IMR-90 (cell line): Measurements from ENCODE around the gene POLR2F. TPM values are rescaled to one million over a fixed set of nuclear protein-coding genes. Genes with fewer than 3 reads are reported as not detected.

Source experiments
- ATAC-seq: fragments of 200-7000 bp; cut with Tn5 transposase; 2 replicates; pipeline ENCODE4 v1.9.1; 2020; ENCODE audit warnings: low read depth, mild to moderate bottlenecking, moderate library complexity
- BruUV-seq: library from RNA; stranded (reverse); fragments of 400-500 nt; replicated peaks from 2 replicates; lab custom pipeline; 2021; lab: Mats Ljungman, UMichigan
- CTCF ChIA-PET: fragments of 300-600 bp; formaldehyde crosslinking; extraction: SDS; loops from one replicate; lab custom pipeline; 2021; ENCODE audit warnings: antibody characterized with exemption; lab: Yijun Ruan, JAX
- POLR2A ChIA-PET: fragments of 300-600 bp; sonication (Branson Sonifier 250); formaldehyde crosslinking; loops from one replicate; lab custom pipeline; 2022; ENCODE audit warnings: antibody characterized with exemption; ENCODE audit not compliant: unreplicated experiment; lab: Charles Lee
- DNase-seq: peaks from one replicate; pipeline ENCODE4 v3.0.0; 2013
- H2AFZ ChIP-seq: replicated peaks from 2 replicates; pipeline ENCODE3; 2013; ENCODE audit warnings: low read length, mild to moderate bottlenecking; ENCODE audit not compliant: poor library complexity
- H2AK5ac ChIP-seq: 2 replicates; pipeline ENCODE4 v1.6.1; 2013; ENCODE audit warnings: low read depth, low read length, inconsistent platforms
- H2AK9ac ChIP-seq: replicated peaks from 2 replicates; pipeline ENCODE3; 2013; ENCODE audit warnings: mild to moderate bottlenecking, low read depth, low read length, moderate library complexity; ENCODE audit not compliant: poor library complexity
- H2BK120ac ChIP-seq: 2 replicates; pipeline ENCODE4 v1.6.1; 2013; ENCODE audit warnings: low read depth, low read length, inconsistent platforms
- H2BK15ac ChIP-seq: 3 replicates; pipeline ENCODE4 v1.6.1; 2013; ENCODE audit warnings: low read depth, low read length, inconsistent platforms
- H2BK20ac ChIP-seq: 2 replicates; pipeline ENCODE4 v1.6.1; 2013; ENCODE audit warnings: low read depth, mild to moderate bottlenecking, inconsistent platforms, low read length, moderate library complexity
- H2BK5ac ChIP-seq: 2 replicates; pipeline ENCODE4 v1.6.1; 2013; ENCODE audit warnings: mild to moderate bottlenecking, low read depth, low read length, inconsistent platforms; ENCODE audit not compliant: poor library complexity, severe bottlenecking
- H3K14ac ChIP-seq: replicated peaks from 2 replicates; pipeline ENCODE4 v1.6.1; 2013; ENCODE audit warnings: low read depth, low read length, inconsistent platforms
- H3K18ac ChIP-seq: 2 replicates; pipeline ENCODE4 v1.6.1; 2013; ENCODE audit warnings: low read depth, low read length, control low read depth
- H3K23ac ChIP-seq: 2 replicates; pipeline ENCODE4 v1.6.1; 2013; ENCODE audit warnings: low read depth, low read length, inconsistent platforms
- H3K27ac ChIP-seq: 2 replicates; pipeline ENCODE4 v1.5.1; 2013; ENCODE audit warnings: mild to moderate bottlenecking, control low read depth, low read length; ENCODE audit not compliant: insufficient read depth
- H3K27me3 ChIP-seq: 2 replicates; pipeline ENCODE4 v1.6.1; 2013; ENCODE audit warnings: low read length; ENCODE audit not compliant: control insufficient read depth, insufficient read depth
- H3K36me3 ChIP-seq: 2 replicates; pipeline ENCODE4 v1.6.1; 2013; ENCODE audit warnings: low read length, mixed read lengths; ENCODE audit not compliant: control insufficient read depth, insufficient read depth
- H3K4ac ChIP-seq: 2 replicates; pipeline ENCODE4 v1.6.1; 2013; ENCODE audit warnings: low read depth, low read length, inconsistent platforms
- H3K4me1 ChIP-seq: 2 replicates; pipeline ENCODE4 v1.6.1; 2013; ENCODE audit warnings: low read length, mixed read lengths; ENCODE audit not compliant: control insufficient read depth, insufficient read depth
- H3K4me2 ChIP-seq: 2 replicates; pipeline ENCODE4 v1.6.1; 2013; ENCODE audit warnings: low read depth, mild to moderate bottlenecking, control low read depth, low read length, moderate library complexity
- H3K4me3 ChIP-seq: 2 replicates; pipeline ENCODE4 v1.5.1; 2013; ENCODE audit warnings: low read depth, mild to moderate bottlenecking, control low read depth, low read length, moderate library complexity; ENCODE audit not compliant: insufficient read depth
- H3K56ac ChIP-seq: 2 replicates; pipeline ENCODE4 v1.6.1; 2013; ENCODE audit warnings: low read length, inconsistent platforms; ENCODE audit not compliant: insufficient read depth; ENCODE audit errors: extremely low read depth
- H3K79me1 ChIP-seq, 2 experiments: 2 replicates each; pipeline ENCODE4 v1.6.1; 2013; ENCODE audit warnings: low read length in 2 of 2, inconsistent platforms in 1 of 2, low read depth in 1 of 2
- H3K9ac ChIP-seq: 2 replicates; pipeline ENCODE4 v1.6.1; 2013; ENCODE audit warnings: low read depth, low read length, control low read depth
- H3K9me1 ChIP-seq: 2 replicates; pipeline ENCODE4 v1.6.1; 2013; ENCODE audit warnings: low read length, inconsistent platforms; ENCODE audit not compliant: insufficient read depth
- H3K9me3 ChIP-seq: 2 replicates; pipeline ENCODE4 v1.6.1; 2013; ENCODE audit warnings: low read length; ENCODE audit not compliant: control insufficient read depth, insufficient read depth
- H4K20me1 ChIP-seq: 2 replicates; pipeline ENCODE4 v1.6.1; 2013; ENCODE audit warnings: low read length, inconsistent platforms; ENCODE audit not compliant: insufficient read depth
- H4K5ac ChIP-seq: 2 replicates; pipeline ENCODE4 v1.6.1; 2013; ENCODE audit warnings: mild to moderate bottlenecking, low read depth, low read length, control low read depth
- H4K8ac ChIP-seq, 2 experiments: 2 replicates each; pipeline ENCODE4 v1.6.1; 2013; ENCODE audit warnings: low read depth in 2 of 2, low read length in 2 of 2, control low read depth in 1 of 2, inconsistent platforms in 1 of 2
- H4K91ac ChIP-seq: 2 replicates; pipeline ENCODE4 v1.6.1; 2013; ENCODE audit warnings: low read depth, low read length, inconsistent platforms; ENCODE audit not compliant: insufficient read depth
- BHLHE40 ChIP-seq: fragments of 150-350 bp; IDR thresholded peaks from 2 replicates; pipeline ENCODE4 v1.6.1; 2016; ENCODE audit warnings: mild to moderate bottlenecking, low read depth, low read length
- CHD1 ChIP-seq: IDR thresholded peaks from 2 replicates; pipeline ENCODE4 v1.6.1; 2012; ENCODE audit warnings: low read depth, low read length, improper control_type of control experiment
- FOS ChIP-seq: fragments of 150-350 bp; IDR thresholded peaks from 2 replicates; pipeline ENCODE4 v1.6.1; 2016; ENCODE audit warnings: low read depth, low read length
- MXI1 ChIP-seq: IDR thresholded peaks from 2 replicates; pipeline ENCODE4 v1.6.1; 2012; ENCODE audit warnings: low read depth, mild to moderate bottlenecking, low read length, moderate library complexity, borderline replicate concordance
- RCOR1 ChIP-seq: IDR thresholded peaks from 2 replicates; pipeline ENCODE4 v1.6.1; 2012; ENCODE audit warnings: mild to moderate bottlenecking, low read length, improper control_type of control experiment; ENCODE audit not compliant: insufficient replicate concordance
- SMC3 ChIP-seq: fragments of 150-350 bp; IDR thresholded peaks from 2 replicates; pipeline ENCODE4 v1.6.1; 2016; ENCODE audit warnings: low read depth, mild to moderate bottlenecking, antibody characterized with exemption, low read length, moderate library complexity
- WGBS, 2 experiments: methylation state at CpG; one replicate each; pipeline versions ENCODE4 v1.1.5 to v1.1.7; 2013; ENCODE audit warnings: missing lambda C conversion rate in 2 of 2; ENCODE audit not compliant: insufficient read length in 1 of 2; ENCODE audit errors: extremely low coverage in 2 of 2; 5-methylcytosine and 5-hydroxymethylcytosine counted together
- dilution Hi-C: fragments of 300-500 bp; cut with HindIII; formaldehyde crosslinking; loops from one replicate; pipeline ENCODE4 v1.14.3; 2018; ENCODE audit warnings: low sequenced_read_pairs; ENCODE audit not compliant: unreplicated experiment
- in situ Hi-C: fragments of 300-500 bp; cut with MboI; formaldehyde crosslinking; loops from 3 replicates; pipeline ENCODE4 v1.14.3; 2019; ENCODE audit warnings: low sequenced_read_pairs, inconsistent platforms, mixed read lengths
- intact Hi-C: fragments of 100-400 bp; cut with micrococcal nuclease; formaldehyde crosslinking; loops from 2 replicates; pipeline ENCODE4 v1.10.0; 2022
- polyA plus RNA-seq, 3 experiments: library from polyadenylated mRNA; depleted of rRNA; stranded (reverse); fragments of >200 nt; gene quantifications; 2 replicates each; pipeline ENCODE4 v1.2.3, GENCODE V29; 2012; ENCODE audit warnings: low replicate concordance in 1 of 3
- total RNA-seq: library from RNA; depleted of rRNA; stranded (reverse); fragments of >200 nt; gene quantifications from 2 replicates; pipeline ENCODE4 v1.2.3, GENCODE V29; 2012
- TF ChIP-seq, protein P1 (sequence below): fragments of 150-350 bp; IDR thresholded peaks from 2 replicates; pipeline ENCODE4 v1.6.1; 2017; ENCODE audit warnings: mild to moderate bottlenecking, antibody characterized with exemption, low read length, low read depth

Gene POLR2F
- total and polyA plus RNA-seq, 2 of the 4 experiments (the other 2 are of a cell fraction): 26.0 to 147 TPM

DNA sequence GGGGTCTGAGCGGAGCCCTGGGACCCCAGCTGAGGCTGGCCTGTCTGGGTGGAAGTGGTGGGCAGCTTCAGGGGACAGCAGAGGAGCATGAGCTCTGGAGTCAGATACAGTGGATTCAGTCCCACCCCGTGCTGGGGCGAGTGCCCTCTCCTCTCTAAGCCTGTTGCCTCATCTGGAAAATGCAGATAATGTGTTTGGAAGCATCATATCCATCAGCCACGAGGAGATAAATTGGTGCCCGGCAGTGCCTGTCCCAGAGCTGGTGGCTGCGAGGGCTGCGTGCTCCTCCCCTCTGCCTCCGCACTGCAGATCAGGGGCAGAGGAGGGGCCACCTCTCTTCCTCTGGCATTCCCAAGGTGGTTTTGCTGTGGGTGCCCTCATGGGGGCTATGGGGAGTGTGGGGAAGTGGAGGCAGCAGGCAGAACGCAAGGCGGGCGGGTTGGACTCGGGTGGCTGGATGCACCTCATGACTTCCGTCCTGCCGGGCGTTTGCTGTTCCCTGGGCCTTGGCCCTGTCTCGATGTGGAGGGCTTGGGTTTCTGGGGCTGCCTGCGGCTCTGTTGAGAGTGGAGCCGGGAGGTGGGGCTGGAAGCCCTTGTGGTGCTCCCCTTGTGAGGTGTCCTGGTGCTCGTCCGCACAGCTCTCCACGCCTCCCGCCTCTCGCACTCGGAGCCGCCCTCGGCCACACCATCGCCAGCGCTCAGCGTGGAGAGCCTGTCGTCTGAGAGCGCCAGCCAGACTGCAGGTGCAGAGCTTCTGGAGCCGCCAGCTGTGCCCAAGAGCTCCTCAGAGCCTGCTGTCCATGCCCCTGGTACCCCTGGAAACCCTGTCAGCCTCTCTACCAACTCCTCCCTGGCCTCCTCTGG, 26.5 kb upstream of the POLR2F start (continued):
- TF ChIP-seq, protein P1, sequence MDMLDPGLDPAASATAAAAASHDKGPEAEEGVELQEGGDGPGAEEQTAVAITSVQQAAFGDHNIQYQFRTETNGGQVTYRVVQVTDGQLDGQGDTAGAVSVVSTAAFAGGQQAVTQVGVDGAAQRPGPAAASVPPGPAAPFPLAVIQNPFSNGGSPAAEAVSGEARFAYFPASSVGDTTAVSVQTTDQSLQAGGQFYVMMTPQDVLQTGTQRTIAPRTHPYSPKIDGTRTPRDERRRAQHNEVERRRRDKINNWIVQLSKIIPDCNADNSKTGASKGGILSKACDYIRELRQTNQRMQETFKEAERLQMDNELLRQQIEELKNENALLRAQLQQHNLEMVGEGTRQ: no peak

DNA sequence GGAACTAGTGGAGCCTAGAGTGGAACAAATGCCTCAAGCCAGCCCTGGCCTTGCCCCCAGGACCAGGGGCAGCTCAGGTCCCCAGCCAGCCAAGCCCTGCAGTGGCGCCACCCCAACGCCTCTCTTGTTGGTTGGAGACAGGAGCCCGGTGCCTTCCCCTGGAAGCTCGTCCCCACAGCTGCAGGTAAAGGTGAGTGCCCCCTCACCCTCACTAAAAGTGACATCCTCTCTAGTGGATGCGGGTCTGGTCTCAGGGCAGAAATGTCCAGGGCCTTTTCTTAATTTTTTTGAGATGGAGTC, 25.9 kb upstream of the POLR2F start:
- Histone ChIP-seq H3K9ac (no peak overlapping the region), H3K4me1 (peaks cover 3% of the 10 kb centered on the region; the same call in 1 of the 2 replicates), H2BK15ac (no peak overlapping the region), H3K4me3 (no peak overlapping the region), H4K8ac (no peak overlapping the region), H3K4ac (no peak overlapping the region), H2AK9ac (no peak overlapping the region), H2AFZ (no peak overlapping the region), H2AK5ac (no peak overlapping the region), H3K14ac (no peak overlapping the region), H3K9me3 (no peaks in the 10 kb centered on the region), H3K36me3 (peaks cover 61% of the 10 kb centered on the region), H3K23ac (no peak overlapping the region), H3K4me2 (no peak overlapping the region), H3K56ac (no peak overlapping the region), H4K91ac (no peak overlapping the region), H3K27me3 (no peaks in the 10 kb centered on the region), H3K9me1 (no peaks in the 10 kb centered on the region), H4K5ac (no peak overlapping the region), H2BK5ac (no peak overlapping the region), H3K18ac (no peak overlapping the region), H4K20me1 (peaks cover 24% of the 10 kb centered on the region), H2BK120ac (no peak overlapping the region), H3K27ac (no peak overlapping the region), H2BK20ac (no peak overlapping the region), H3K79me1 (peaks cover 0 to 36% of the 10 kb centered on the region in 2 experiments; a peak in 3 of 4 replicates)
- TF ChIP-seq FOS: no peak
- no peak for TF ChIP-seq RCOR1
- TF ChIP-seq, protein P1: no peak
- TF ChIP-seq CHD1: no peak
- TF ChIP-seq SMC3: no peak
- TF ChIP-seq BHLHE40: no peak
- no peak for TF ChIP-seq MXI1
- no TSS peak for BruUV-seq
- 100% methylated on average over 2 of the region's 5 CpGs; no CpG with 5 or more reads in 1 of the 2 experiments for WGBS, 2 experiments
- ChIA-PET POLR2A (interaction anchor here (0.6 kb wide), 1 partner anchor 22 kb away, joined by 8 read pairs; no protein-coding TSS in a partner anchor), CTCF (no interaction called here)
- no peak for ATAC-seq
- no peak for DNase-seq
- dilution Hi-C loops (no loop called here), intact Hi-C loops (no loop called here), in situ Hi-C loops (no loop called here)
